ENCODE measurements around the gene TRIM32.
"Not testable (repeated sequence)": the region's sequence is repeated elsewhere in the genome, so short reads cannot be mapped to it uniquely, and the experiment has no call there.

TRIM32 gene

GRCh38 chr9:116674210-116674980, 12.7 kb upstream of the TRIM32 start:
- DNase-seq (ENCODE audit: low spot score) = no peak

DNA sequence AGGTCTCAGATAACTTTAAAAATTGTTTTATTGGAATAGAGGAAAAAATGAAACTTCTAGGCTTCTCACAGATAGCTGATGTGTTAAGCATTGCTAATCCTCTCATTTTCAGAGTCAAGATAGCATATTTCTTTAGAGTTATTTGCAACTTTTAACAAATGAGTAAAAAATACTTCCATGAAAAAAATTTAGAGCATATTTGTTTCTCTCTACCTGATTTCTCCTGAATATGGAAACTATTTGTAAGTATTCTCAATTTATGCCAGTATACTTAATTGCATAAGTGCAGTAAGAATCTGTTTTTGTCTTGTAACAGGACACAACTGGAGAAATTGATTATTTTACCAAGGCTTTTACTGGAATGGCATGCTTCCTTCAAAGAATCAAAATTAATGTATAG, 3.6 kb upstream of the TRIM32 start:
- DNase-seq (ENCODE audit: low spot score) = no peak

- no peak for DNase-seq (ENCODE audit: low spot score)
These were observed 1.9 kb upstream of the TRIM32 start for GRCh38 chr9:116685166-116685565.

DNA sequence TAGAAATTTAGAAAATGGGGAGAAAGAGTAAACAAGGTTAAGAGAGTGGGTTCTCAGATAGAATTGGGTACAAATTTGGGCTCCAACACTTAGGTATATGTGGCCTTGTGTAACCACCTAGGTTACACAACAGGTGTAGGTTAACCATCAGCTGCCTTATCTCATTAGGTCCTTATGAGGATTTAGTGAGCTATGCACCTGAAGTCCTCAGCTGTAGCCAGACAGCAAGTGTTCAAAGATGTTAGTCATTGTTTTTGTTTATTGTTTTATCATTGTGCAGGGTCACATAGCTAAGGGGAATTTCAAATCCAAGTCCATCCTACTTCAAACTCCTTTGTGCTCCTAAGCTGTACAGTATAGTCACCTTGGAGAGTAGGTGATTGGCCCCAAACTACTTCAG, 970 bp upstream of the TRIM32 start:
- no peak for DNase-seq (ENCODE audit: low spot score)

DNA sequence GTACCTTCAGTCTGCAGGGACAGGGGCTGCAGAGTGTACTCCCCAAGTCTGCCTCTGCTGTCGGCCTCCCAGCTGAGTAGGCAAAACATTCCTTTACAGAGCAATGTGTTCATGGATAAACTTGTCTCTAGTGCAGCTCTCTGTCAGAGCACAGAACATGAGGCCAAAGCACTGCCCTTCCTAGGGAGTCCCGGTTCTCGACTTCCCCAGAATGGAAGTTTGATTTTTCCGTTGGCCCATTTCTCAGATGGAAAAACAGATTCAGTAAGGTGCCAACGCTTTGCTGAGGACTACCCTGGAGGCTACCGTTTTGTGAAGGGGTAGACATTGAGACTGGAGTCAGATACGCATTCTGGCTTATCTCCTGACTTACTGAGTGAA, 422 bp upstream of the TRIM32 start:
- DNase-seq (ENCODE audit: low spot score) = no peak

- no peak for DNase-seq (ENCODE audit: low spot score)
These were observed 640 bp downstream of the TRIM32 start for GRCh38 chr9:116687754-116688135.

GRCh38 chr9:116688806-116689485, 1.8 kb downstream of the TRIM32 start:
- DNase-seq (ENCODE audit: low spot score) = no peak

DNA sequence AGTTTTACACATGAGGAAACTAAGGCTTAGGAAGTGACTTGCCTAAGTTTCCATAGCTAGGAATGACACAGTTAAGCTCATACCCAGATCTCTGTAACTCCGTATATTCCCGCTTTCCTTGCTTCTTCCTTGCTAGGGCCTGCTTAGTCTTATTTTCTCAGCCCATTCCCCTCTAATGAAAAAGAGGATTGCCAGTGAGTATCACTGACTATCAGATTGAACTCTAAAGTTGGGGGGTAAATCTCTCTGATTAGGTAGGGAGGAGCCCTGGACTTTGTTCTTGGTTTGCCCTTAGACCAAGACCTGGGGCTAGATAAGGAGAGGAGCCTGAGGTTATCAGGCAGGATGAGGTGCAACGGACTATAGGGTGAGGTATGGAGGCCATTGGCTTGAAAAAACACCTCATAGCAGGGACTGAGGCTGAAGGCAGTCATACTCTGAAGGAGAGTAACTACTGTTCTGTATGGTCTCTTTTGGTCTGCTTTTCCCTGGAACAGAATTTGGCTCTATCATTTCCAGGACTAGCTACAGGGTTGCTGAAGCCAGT, 2.5 kb downstream of the TRIM32 start:
- no peak for DNase-seq (ENCODE audit: low spot score)

DNA sequence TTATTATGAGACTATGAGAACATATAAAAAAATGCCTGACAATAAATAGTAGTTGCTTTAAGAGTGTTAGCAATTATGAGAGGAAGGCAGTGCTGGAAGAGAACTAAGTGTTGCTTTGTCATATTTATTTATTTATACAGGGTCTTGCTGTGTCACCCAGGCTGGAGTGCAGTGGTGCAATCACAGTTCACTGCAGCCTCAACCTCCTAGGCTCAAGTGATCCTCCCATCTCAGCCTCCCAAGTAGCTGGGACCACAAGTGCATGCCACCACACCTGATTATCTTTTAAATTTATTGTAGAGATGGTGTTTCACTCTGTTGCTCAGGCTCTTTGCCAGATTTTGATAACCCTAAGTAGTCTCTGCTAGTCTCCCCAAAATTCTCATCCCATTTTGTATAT, 3.7 kb downstream of the TRIM32 start:
- DNase-seq (ENCODE audit: low spot score) = not testable (repeated sequence)

GRCh38 chr9:116691607-116692006, 4.5 kb downstream of the TRIM32 start:
- DNase-seq (ENCODE audit: low spot score) = no peak

- no peak for DNase-seq (ENCODE audit: low spot score)
These were observed 5.5 kb downstream of the TRIM32 start for GRCh38 chr9:116692616-116693015.

GRCh38 chr9:116693233-116693731, 6.2 kb downstream of the TRIM32 start:
- DNase-seq (ENCODE audit: low spot score) = no peak

GRCh38 chr9:116694785-116695291, 7.7 kb downstream of the TRIM32 start:
- DNase-seq (ENCODE audit: low spot score) = no peak

DNA sequence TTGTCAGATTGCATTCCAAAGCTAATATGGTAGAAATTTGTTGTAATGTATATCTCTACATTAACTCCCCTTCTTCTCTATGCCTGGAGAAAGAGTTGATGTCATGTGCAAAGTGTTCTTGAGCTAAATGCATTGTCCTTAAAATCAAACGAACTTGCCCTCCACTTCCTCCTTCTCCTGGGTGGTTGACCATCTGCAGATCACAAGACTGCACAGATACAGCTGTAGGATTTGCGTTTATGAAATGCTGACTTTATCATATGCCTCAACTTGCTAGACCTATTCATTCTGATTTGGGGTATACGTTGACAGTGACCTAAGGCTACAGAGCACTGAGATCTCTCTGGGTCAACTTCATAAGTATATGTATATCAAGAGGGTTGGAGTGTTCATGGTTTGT, 8.3 kb downstream of the TRIM32 start:
- no peak for DNase-seq (ENCODE audit: low spot score)

DNA sequence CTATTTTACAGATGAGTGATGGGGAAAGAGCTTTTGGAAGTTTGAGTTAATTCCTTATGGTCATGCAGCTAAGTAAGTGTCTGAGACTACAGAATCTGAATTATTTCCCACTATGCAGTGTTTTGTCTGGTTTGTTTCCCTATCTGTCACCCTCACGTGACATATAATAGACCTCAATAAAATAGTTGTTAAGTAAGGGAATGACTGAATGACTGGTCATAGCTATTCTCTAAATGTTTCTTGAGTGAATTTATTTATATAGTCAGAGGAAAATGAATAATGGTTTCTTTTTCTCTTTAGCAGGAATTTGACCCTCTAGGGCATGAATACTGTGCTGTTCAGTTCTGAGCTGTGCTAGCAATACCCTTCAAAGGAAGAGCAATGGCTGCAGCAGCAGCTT, 10.3 kb downstream of the TRIM32 start:
- DNase-seq (ENCODE audit: low spot score) = no peak

GRCh38 chr9:116697887-116698286, 10.8 kb downstream of the TRIM32 start:
- no peak for DNase-seq (ENCODE audit: low spot score)

DNA sequence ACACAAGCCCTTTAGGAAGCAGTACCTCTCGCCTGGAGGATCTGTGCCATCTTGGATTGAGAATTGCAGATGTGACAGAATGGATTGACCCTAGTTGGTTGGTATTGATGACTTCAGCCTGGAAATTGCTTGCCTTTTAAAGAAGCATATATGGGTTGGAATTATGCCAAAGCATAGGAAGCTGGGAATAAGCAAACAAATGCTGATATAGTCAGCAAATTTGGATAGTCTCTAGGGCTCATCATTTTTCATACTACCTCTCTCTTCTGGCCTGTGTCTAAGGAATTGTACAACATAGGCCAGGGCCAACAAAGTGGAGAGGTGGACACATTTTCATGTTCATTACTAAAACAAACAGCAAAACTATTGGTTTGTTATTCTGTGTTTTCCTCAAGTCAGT, 13.2 kb downstream of the TRIM32 start:
- DNase-seq (ENCODE audit: low spot score) = no peak

GRCh38 chr9:116700882-116701865, 14.1 kb downstream of the TRIM32 start:
- no peak for DNase-seq (ENCODE audit: low spot score)

- DNase-seq (ENCODE audit: low spot score) = no peak
These were observed 15.0 kb downstream of the TRIM32 start for GRCh38 chr9:116701940-116702642.

- DNase-seq (ENCODE audit: low spot score) = no peak
These were observed 16.5 kb downstream of the TRIM32 start for GRCh38 chr9:116703634-116704033.

- no peak for DNase-seq (ENCODE audit: low spot score)
These were observed 17.4 kb downstream of the TRIM32 start for GRCh38 chr9:116704470-116704869.
